Measurements from ENCODE around the gene RIPK1.

DNA sequence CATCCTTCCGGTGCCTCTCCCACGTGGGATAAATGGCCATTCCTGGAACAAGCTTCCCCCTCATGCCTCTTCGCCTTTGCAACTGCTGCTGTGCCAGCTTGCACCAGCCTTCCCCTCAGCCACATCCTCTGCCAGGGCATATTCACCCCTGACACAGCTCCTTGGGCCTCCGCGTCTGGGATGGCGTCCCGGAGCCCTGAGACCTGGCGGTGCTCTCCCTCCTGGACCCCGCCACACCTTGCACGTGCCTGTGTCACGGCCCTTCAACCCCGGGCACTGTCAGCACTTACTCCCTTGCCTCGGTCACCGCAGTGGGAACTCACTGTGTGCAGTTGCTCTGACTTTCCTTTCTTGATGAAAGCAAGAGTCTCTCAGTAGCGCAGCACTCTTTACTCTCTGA, 63.4 kb downstream of the RIPK1 start:
- no peak for TF ChIP-seq EZH2 (IDR thresholded peaks at IDR 0.05; ENCODE audit: borderline replicate concordance, low read depth, low read length, severe bottlenecking)
- no peak for TF ChIP-seq CTCF (IDR thresholded peaks at IDR 0.05; ENCODE audit: extremely low read depth in 1 of 2, insufficient read depth in 1 of 2, low read depth in 1 of 2, low read length in 2 of 2)
- TF ChIP-seq, protein P1, sequence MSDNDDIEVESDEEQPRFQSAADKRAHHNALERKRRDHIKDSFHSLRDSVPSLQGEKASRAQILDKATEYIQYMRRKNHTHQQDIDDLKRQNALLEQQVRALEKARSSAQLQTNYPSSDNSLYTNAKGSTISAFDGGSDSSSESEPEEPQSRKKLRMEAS (IDR thresholded peaks at IDR 0.05; ENCODE audit: insufficient read depth, insufficient read length) = no peak
- no peak for TF ChIP-seq POLR2A (IDR thresholded peaks at IDR 0.05; ENCODE audit: low read depth, low read length)
- no peak for TF ChIP-seq MYC (IDR thresholded peaks at IDR 0.05; ENCODE audit: low read depth, low read length)
